MM.1S (cell line): ENCODE results near the gene TSHZ1.

Experiments used
- DNase-seq: peaks from one replicate; pipeline ENCODE4 v3.0.0-alpha.2; 2015
- H2AFZ ChIP-seq: fragments of 300-600 bp; sonication (generic); 2 replicates; pipeline ENCODE4 v1.6.0; 2016; ENCODE audit warnings: antibody characterized with exemption, low read length
- H3F3A ChIP-seq: fragments of 300-600 bp; sonication (generic); 2 replicates; pipeline ENCODE4 v1.6.1; 2016; ENCODE audit warnings: mild to moderate bottlenecking, antibody characterized with exemption, low read length, moderate library complexity, mixed read lengths; ENCODE audit not compliant: insufficient read depth
- H3K27ac ChIP-seq: fragments of 300-600 bp; sonication (generic); 2 replicates; pipeline ENCODE4 v1.5.1; 2016; ENCODE audit warnings: mild to moderate bottlenecking, low read length
- H3K27me3 ChIP-seq: fragments of 300-600 bp; sonication (generic); replicated peaks from 2 replicates; pipeline ENCODE4 v1.6.0; 2016; ENCODE audit warnings: low read length; ENCODE audit not compliant: insufficient read depth
- H3K36me3 ChIP-seq: fragments of 300-600 bp; sonication (generic); replicated peaks from 2 replicates; pipeline ENCODE4 v1.6.1; 2016; ENCODE audit warnings: mild to moderate bottlenecking, low read length, mixed read lengths; ENCODE audit not compliant: insufficient read depth
- H3K4me1 ChIP-seq: fragments of 300-600 bp; sonication (generic); 2 replicates; pipeline ENCODE4 v1.6.1; 2016; ENCODE audit warnings: low read length, mixed read lengths
- H3K4me2 ChIP-seq: fragments of 300-600 bp; sonication (generic); 2 replicates; pipeline ENCODE4 v1.6.0; 2016; ENCODE audit warnings: low read depth, low read length
- H3K4me3 ChIP-seq: fragments of 300-600 bp; sonication (generic); 2 replicates; pipeline ENCODE4 v1.5.1; 2016; ENCODE audit warnings: low read length, mixed read lengths
- H3K79me2 ChIP-seq: fragments of 300-600 bp; sonication (generic); 2 replicates; pipeline ENCODE4 v1.6.1; 2016; ENCODE audit warnings: mixed run types, low read length, mixed read lengths
- H3K9ac ChIP-seq: fragments of 300-600 bp; sonication (generic); 2 replicates; pipeline ENCODE4 v1.6.1; 2016; ENCODE audit warnings: low read length, mixed read lengths
- H3K9me2 ChIP-seq: fragments of 300-600 bp; sonication (generic); replicated peaks from 2 replicates; pipeline ENCODE4 v1.6.1; 2016; ENCODE audit warnings: mild to moderate bottlenecking, low read length, mixed read lengths; ENCODE audit not compliant: insufficient read depth
- H3K9me3 ChIP-seq: fragments of 300-600 bp; sonication (generic); replicated peaks from 2 replicates; pipeline ENCODE4 v1.6.1; 2016; ENCODE audit warnings: mild to moderate bottlenecking, low read length, mixed read lengths; ENCODE audit not compliant: insufficient read depth
- H4K20me1 ChIP-seq: fragments of 300-600 bp; sonication (generic); 2 replicates; pipeline ENCODE4 v1.6.1; 2016; ENCODE audit warnings: mild to moderate bottlenecking, low read length, moderate library complexity, mixed read lengths; ENCODE audit not compliant: insufficient read depth
- CTCF ChIP-seq: fragments of 300-600 bp; sonication (generic); IDR thresholded peaks from 2 replicates; pipeline ENCODE4 v1.5.1; 2016; ENCODE audit warnings: antibody characterized with exemption, low read length, mixed read lengths
- EZH2 ChIP-seq: fragments of 300-600 bp; sonication (generic); optimal IDR thresholded peaks from 2 replicates; pipeline ENCODE3; 2017; ENCODE audit warnings: low read depth, mild to moderate bottlenecking, antibody characterized with exemption, low read length, mixed read lengths
- EZH2phosphoT487 ChIP-seq: fragments of 300-600 bp; sonication (generic); IDR thresholded peaks from 2 replicates; pipeline ENCODE4 v1.6.1; 2018; ENCODE audit warnings: antibody characterized with exemption, low read length

TSHZ1 gene

DNA sequence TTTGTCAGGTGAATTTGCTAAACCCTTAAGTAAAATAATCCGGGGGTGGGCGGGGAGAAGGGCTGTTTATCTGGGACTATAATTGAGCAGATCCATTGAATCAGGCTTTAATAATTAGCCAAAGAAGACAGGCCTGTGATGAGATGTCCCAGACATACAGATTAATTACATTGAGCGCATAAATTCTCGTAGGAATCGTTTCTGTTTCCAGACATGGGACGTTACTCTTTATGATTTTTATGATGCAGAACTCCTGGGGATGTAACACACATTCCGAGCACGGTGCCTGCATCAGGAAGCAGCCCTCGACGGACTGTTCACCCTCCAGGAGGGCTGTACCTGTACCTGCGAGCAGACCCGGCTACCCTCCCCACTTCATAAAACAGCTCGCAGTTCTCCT lies 128.0 kb downstream of the TSHZ1 start:
- Histone ChIP-seq H2AFZ (no peak overlapping the region), H3K9me3 (no peaks in the 10 kb centered on the region), H3K4me3 (no peak overlapping the region), H3F3A (no peaks in the 10 kb centered on the region), H3K27ac (no peak overlapping the region), H3K4me2 (no peak overlapping the region), H4K20me1 (no peaks in the 10 kb centered on the region), H3K27me3 (no peaks in the 10 kb centered on the region), H3K4me1 (no peaks in the 10 kb centered on the region), H3K9me2 (no peaks in the 10 kb centered on the region), H3K79me2 (no peaks in the 10 kb centered on the region), H3K36me3 (no peaks in the 10 kb centered on the region), H3K9ac (no peak overlapping the region)
- no peak for TF ChIP-seq EZH2
- no peak for TF ChIP-seq EZH2phosphoT487
- no peak for TF ChIP-seq CTCF
- no peak for DNase-seq
